Glomerular endothelial cell (primary cell): ENCODE measurements around the gene CCNQ. TPM values are rescaled to one million over a fixed set of nuclear protein-coding genes. Genes with fewer than 3 reads are reported as not detected.

Experiments used
- DNase-seq: peaks from one replicate; pipeline ENCODE4 v3.0.0-alpha.2; 2011; ENCODE audit warnings: low read depth, low spot score; ENCODE audit errors: extremely low read depth
- total RNA-seq: library from RNA; depleted of rRNA; stranded (reverse); fragments of >200 nt; gene quantifications from 2 replicates; pipeline ENCODE4 v1.2.3, GENCODE V29; 2015

Gene CCNQ
- total RNA-seq, 1 donor from 2014 or later: 35.2 TPM

DNA sequence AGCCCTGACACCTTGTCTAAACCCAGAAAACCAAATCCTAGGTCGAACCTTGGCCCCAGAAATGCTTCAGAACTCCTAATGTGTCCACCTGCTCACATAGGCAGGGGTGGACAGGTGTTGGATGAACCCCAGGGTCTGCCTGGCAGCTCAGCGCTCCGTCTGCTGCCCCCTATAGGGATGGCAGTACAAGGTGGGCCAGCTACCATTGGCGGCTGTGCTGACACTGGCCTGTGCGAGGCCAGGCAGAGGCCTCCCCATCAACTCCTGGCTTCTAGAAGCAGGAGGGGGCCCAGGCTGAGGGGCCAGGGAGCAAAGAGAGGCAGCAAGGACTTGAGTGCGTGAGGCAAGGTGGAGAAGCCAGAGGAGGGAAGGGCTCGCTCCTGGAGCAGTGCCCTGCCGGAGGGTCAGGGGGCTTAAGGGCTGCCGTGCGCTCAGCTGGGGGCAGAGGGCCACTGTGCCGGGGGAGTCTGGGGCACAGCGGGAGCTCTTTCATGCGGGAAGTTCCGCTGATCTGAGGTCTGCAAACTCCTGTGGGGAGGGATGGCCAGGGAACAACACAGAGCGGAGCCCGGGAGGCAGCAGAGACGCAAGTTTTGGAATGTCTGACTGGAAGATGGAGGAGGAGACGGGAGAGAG, 20.6 kb downstream of the CCNQ start:
- DNase-seq: no peak

DNA sequence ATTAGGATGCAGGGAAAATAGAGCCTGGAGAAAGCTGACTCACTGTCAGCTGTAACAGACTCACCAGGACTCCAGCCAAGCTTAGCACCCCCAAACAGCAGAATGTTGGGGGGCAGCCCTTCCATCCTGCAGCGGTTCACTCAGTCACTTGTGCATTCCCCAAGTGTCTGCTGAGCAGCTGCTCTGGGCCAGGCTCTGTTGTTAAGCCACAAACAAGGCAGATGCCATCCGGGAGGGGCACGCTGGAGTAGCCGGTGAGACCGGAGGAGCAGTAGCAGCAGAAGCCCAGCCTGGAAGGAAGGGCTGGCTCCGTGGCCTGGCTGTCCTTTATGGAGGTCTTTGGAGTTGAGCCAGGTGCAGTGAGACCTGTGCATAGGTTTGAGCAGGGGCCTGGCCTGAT, 22.0 kb downstream of the CCNQ start:
- no peak for DNase-seq

DNA sequence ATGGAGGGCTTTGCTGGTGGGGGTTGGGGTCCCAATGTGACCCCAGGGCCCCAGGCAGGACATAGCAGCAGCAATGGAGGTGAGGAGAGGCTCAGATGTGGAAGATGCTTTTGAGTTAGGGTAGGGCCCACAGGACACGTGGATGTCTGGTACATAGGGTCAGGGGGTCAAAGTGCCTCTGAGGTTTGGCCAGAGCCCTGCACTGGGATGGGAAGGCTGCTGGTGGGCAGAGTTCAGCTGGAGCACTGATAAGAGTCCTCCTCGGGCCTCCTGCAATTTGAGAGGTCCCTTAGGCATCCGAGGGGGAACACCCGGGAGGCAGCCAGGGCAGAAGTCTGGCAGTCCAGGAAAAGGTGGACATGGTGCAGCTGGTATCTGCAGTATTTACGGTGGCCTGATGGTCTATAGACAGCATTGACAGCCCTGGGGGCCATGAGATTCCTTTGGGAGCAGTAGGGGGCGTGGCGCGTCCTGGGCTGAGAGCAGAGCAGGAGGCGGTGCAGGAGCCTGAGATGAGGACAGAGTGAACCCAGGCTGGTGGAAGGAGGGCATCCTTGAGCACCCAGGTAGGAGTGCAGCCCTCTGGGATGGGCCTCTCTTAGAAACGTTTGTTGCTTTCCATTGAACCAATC, 22.6 kb downstream of the CCNQ start:
- no peak for DNase-seq

DNA sequence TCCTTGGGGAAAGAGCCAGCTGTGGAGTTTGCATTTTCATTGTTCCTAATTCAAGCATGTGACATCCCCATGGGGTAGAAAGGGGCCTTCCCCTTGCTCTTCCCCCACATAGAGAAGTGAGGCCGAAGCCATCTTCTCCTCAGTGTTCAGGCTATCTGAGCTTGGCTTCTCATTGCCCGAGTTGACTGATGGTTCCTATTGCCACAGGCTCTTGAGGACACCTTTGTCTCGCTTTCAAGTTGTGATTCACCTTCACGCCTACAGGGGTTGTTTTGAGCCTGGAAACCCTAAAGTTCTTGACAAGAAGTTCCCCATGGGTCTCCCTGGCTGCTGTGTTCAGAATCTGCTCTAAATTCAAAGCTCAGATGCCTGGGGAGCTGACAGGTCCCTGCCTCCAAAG, 25.0 kb downstream of the CCNQ start:
- no peak for DNase-seq

DNA sequence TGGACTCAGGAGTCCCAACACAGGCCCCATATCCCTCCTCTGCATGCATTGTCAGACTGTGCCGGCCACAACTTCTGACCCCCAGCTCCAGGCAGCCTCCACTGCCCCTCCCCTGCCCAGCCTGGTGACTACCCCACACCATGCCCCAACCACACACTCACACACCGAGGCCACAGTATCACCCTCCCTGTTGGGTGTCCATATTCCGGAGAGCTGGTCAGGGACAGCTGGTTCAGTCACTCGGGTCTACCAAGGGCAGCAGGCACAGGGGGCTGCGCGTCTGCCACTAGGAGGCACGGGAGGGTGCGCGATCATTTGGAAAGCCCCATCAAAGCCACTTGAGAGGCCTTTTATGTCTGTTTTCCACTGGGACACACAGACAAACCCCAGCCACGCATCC, 26.3 kb downstream of the CCNQ start:
- no peak for DNase-seq

DNA sequence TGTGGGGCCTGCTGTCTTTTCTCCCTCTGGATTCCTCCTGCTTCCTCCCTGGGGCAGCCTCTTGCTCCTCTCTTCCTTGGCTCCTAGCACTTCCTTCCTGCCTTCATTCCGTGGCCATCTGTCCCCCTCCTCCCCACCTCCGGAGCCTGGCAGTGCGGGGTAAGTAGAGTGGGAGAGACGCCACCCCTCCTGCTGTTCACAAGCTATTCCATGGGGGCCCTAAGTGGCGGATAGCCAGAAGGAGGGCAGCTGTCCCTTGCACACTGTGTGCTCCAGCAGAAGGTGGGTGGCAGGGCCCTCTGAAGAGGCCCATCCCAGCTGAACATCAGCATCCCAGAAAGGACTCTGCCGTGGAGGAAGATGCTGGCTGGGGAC, 27.4 kb downstream of the CCNQ start:
- DNase-seq: no peak

DNA sequence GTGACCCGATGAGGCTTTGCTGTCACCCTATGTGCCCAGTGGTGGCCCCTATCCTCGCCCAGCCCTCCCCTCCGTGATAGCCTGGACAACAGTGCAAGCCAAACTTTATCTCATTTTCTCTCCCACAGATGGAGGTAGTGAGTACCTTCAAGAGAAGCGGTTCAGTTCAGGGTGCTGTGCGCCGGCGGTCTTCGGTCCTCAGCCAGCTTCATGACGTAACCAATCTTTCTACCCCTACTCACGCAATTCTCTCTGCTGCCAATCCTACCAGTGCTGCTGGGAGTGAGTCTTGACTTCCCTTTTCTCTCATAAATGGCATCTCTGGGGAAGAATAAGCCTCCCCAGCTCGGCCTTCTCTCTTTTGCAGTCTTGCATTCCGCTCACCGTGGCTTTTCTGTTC, 29.5 kb downstream of the CCNQ start:
- DNase-seq: no peak

DNA sequence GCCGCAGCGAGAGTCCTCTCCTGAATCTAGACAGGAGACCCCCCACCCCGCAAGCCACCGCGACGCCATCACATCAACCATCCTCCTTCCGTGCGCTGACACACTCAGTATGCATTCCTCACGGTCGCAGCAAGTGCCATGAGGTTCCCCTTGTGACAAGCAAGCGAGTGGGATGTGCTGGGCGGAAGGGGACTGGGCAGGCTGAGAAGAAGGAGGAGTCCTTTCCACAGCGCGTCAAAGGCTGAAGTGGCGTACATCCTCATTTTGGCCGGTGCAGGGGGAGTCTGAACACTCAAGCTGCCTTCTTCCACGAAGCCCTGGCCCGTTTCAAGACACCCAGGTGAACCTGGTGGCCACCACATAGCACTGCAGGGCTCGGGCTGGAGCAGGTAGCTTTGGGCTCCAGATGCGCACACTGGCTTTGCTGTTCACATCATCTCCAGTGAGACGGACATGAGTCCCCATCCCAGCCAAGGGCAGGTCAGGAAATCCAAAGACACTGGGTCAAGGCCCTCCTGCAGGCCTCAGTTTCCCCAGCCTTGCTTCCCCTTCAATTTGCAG, 30.4 kb downstream of the CCNQ start:
- DNase-seq: no peak

DNA sequence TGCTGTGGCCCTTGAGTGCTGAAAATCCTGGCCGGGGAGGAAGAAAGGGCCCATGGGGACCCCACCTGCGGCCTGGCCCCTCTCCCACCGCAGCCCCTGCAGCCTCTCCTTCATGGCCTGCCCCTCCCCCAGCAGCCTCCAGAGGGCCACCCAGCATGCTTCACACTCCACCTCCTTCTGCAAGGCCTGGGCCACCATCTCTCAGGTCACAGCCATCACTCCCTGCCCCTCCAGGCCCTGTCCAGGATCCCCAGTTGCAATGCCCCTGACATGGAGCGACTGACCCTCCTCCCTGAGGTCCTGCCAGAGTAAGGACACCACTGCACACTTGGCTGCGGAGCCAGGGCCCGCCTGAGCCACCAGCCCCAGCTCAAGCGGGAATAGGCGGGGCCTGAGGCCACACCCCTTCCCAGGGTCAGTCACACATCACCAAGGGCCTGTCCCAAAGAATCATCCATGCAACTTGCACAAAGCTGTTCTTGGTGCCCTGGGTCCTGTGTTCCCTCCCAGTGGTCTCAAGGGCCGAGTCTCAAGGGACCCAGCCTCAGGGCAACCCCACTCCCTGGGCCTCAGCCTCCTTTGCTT, 32.9 kb downstream of the CCNQ start:
- no peak for DNase-seq

DNA sequence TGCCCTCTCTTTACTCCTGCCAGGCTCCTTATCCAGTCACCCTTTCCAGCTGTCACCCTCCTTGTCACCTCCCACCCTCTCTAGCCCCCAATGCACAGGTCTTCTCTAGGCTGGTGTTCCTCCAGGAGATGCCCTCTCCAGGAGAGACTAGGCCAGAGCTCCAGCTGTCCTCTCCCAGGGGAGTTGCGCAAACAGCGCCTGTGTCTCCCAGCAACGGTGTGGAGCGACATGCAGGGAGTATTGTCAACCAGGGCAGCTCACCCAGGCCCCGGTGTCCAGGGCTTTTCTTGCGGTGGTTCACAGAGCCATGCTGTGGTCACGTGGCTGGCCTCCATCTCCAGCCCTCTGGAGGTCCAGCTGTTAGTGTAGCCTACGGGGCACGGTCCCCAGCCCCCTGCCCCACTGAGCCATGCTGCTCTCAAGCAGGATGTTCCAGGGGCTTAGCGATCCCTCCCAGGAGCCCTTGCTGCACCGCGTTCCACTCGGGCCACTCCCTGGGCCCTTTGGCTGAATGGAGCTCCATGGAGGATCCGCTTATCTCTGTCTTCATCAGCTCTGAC, 34.8 kb downstream of the CCNQ start:
- DNase-seq: no peak

DNA sequence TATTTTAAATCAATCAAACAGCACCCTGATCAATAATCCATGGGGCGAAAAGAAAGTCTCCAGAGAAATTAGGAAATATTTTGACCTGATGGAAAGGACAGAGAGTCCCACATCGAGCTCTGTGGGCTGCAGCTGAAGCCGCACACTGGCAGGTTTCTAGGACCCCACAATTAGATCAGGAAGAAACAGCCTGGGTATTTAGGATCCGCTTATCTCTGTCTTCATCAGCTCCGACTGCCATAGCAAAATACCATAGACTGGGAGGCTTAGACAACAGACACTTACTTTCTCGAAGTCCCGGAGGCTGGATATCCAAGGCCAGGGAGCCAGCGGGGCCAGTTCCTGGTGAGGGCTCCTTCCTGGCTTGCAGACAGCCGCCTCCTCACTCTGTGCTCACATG, 36.4 kb downstream of the CCNQ start:
- no peak for DNase-seq

DNA sequence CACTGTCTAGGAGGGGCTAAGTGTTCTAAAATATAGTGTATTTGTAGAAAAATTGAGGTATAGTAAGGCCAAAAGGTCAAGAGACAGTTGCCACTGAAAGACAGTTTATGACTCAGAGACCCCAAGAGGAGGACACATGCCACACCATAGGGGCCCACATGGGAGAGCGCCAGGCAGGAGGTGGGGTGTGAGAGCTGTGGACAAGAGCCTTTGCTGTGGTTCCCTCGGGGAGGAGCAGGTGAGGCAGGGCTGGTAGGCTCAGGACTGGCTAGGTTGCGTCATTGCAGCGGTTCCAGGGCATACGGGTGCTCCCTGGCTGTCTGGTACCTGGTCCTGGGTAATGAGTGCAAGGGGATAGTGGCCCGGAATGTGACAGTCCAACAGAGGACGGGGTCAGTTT, 37.6 kb downstream of the CCNQ start:
- no peak for DNase-seq

DNA sequence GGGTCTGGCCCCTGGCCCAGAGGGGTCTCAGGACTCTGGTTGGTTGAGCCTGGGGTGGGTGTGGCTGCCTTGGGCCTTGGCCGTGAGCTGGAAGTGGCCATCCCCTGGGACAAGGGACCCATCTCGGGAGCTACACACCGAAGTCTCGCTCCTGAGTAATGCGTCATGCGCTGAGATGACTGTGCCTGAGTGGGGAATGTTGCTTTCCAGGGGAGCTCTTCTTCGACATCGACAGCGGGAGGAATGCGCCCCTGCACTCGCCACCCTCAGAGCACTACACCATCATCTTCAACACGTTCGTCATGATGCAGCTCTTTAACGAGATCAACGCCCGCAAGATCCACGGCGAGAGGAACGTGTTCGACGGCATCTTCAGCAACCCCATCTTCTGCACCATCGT, 38.5 kb downstream of the CCNQ start:
- no peak for DNase-seq

DNA sequence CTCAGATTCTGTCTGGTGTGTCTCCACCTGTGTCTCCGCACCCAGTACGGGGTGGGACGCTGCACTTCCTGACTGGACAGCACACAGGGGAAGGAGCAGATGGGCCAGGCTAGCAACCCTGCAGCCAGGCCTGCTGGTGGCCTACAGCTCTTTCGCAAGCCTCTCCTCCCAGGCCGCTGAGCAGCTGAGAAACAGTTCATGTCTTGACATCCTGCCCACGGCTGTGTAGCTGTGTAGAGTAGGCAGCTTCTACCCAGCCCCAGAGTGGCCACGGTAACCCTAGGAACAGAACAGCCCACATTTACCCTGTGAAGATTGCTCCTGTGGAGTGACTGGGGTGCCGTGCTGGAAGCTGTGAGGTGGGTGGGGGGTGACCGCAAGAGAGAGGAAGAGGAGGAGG, 38.9 kb downstream of the CCNQ start:
- DNase-seq: no peak

DNA sequence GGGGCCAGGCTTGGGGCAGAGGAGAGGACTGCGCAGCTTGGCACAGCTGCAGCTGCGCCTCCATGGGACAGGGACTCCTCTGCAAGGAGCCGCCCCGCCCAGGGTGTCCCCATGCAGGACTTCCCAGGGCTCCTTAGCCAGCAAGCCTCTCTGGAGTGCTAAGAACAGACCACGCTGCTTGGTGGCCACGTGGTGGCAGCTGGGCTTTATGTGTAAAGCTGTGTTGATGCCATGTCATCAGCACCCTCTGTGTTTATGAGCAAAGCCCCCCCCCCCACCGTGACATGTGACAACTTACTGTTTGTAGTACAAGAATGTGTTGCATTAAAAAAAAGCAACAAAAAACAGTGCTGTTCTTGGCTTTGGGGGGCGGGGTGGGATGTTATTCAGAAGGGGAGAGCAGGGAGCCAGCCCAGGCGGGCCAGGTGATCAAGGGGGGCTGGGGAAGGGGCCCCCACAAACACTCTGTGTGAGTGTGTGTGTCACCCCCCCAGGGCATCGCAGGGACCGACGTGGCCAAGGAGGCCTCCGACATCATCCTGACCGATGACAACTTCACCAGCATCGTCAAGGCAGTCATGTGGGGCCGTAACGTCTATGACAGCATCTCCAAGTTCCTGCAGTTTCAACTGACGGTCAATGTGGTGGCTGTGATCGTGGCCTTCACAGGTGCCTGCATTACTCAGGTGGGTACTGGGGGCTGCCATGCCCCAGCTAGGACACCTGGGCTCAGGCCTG, 41.2 kb downstream of the CCNQ start:
- DNase-seq: no peak

DNA sequence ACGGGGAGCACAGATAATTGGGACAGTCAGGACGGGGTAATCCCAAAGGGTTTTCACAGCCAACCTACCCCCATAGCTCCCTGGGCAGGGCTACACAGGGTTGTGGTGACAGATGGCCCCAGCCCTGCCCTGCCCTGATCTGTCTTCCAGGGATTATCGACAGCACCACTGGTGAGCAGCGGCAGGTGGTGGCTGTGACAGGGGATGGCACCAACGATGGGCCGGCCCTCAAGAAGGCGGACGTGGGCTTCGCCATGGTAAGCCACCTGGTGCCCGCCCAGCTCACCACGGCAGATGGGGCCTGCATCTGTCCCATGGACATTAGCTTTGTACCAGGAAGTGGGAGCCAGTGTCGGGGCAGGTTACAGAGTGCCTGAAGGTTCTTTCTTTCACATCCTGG, 42.2 kb downstream of the CCNQ start:
- no peak for DNase-seq

DNA sequence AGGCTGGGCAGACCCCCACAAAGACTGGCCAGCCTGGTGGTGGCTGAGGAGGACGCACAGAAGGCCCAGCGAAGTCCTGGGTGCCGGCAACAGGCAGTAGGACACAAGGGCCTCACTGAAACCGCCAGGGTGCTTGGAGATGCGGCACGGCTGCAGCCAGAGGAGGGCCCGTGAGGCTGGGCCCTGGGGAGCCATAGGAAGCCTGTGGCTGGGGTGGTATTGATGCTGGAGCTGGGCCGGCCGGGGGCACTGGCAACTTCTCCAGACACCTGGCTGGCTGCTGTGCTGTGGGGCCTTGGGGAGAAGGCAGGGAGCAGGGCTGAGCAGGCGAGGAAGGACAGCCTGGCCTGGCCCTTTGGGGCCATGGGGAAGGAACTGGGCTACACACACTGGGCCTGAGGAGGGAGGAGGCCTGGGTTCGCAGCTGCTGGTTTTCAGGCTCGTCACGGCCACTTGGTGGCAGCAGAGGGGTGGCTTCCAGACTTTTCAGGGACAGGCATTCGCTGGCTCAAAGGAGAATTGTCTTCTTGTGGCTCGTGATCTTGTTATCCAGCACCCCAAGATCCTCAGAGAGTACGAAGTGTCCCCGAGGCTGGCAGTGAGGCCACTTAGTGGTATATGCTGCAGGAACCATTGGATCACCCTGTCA, 44.3 kb downstream of the CCNQ start:
- DNase-seq: no peak

DNA sequence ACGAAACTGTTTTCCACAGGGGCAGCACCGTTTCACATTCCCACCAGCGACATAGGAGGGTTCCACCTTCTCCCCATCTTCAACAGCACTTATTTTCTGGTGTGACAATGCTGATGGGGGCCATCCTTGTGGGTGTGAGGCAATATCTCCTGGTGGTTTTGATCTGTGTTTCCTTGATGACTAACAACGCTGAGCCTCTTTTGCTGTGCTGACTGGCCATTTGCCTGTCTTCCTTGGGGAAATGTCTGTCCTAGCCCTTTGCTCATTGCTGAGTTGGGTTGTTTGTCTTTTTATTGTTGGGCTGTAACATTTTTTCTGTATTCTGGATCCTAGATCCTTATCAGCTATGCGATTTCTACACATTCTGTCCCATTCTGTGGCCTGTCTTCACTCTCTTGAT, 47.8 kb downstream of the CCNQ start:
- no peak for DNase-seq

DNA sequence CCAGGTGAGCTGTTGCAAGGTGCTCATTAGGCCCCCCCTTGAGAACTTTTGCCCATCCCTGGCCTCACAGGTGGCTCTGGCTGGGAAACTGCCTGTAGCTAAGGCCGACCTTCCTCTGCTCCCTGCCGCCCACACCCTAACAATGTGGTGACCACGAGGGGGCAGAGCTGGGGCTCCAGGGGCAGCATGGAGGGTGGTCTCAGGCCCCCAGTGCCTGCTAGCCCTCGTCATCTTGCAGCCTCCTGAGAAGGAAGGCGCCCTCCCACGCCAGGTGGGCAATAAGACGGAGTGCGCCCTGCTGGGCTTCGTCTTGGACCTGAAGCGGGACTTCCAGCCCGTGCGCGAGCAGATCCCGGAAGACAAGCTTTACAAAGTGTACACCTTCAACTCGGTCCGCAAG, 49.1 kb downstream of the CCNQ start:
- no peak for DNase-seq

DNA sequence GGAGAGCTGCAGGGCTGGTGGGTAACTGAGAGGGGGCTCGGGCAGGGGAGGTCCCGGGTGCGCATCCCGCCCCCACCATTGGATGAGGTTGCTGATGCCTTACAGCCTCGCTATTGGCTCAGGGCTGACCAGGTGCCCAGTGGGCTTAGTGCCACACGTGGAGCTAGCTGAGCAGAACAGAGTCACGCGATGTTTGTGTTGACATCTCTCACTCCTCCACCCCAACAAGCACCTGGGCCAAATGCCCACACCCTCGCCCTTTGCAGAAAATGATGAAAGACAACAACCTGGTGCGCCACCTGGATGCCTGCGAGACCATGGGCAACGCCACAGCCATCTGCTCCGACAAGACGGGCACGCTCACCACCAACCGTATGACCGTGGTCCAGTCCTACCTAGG, 49.7 kb downstream of the CCNQ start:
- DNase-seq: no peak

DNA sequence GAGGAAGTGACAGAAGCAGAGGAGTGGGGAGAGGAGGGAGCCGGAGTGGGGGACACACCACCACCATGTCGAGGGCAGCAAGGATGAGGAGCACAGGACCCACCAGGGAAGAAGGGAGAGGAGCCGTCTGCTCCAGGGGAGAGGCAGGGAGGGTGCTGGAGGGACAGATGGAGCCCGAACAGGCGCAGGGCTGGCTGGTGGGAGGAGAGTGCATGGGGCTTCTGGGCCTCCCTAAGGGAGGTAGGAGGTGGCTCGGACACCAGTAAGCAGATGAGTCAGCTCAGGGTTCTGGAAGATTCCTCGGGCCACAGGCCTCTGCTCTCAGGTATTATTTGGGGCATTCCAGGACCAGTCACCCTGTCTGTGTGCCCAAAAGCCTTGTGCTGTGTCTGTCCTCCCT, 51.7 kb downstream of the CCNQ start:
- DNase-seq: no peak
